ENCODE data around the gene RPL32. TPM values are rescaled to one million over a fixed set of nuclear protein-coding genes. Genes with fewer than 3 reads are reported as not detected.
A peak's percentile ranks its signal among the peaks of the same experiment; 100 is the strongest.
"Not testable (repeated sequence)": the region's sequence is repeated elsewhere in the genome, so short reads cannot be mapped to it uniquely, and the experiment has no call there.

Gene RPL32
- total and polyA plus RNA-seq, 9 donors: 1,975 to 7,414 (median 2,983) TPM

- Histone ChIP-seq H3K4me3 (peak within 1 kb of the TSS; percentile 68), H3K27me3 (no peaks in the 10 kb centered on the region), H3K36me3 (no peaks in the 10 kb centered on the region), H3K27ac (peak within 1 kb of the TSS; percentile 79 to 94), H3K4me1 (ENCODE audit: insufficient read depth) (peaks cover 2% of the 10 kb centered on the region), H3K9me3 (no peaks in the 10 kb centered on the region)
- intact Hi-C loops (cut with DNase I): no loop called here
- TF ChIP-seq POLR2A (IDR thresholded peaks at IDR 0.05) (peak; percentile 66), EP300 (IDR thresholded peaks at IDR 0.05) (no peak)
- 4 to 5% (median 4%) methylated on average over 61 of the region's 61 CpGs for WGBS, 3 donors
- peak; percentile 80 to 88 (median 84) for DNase-seq
These were observed 44.9 kb downstream of the RPL32 start, which contains the start of gene CAND2 for GRCh38 chr3:12796171-12797123. Gene CAND2, plus strand, starts transcription at chr3:12796680. Its CDS starts 41 bp downstream, at chr3:12796721.

GRCh38 chr3:12793701-12794100 lies 47.7 kb downstream of the RPL32 start:
- no peak overlapping the region for H3K4me3 ChIP-seq
- DNase-seq: no peak
- TF ChIP-seq POLR2A (IDR thresholded peaks at IDR 0.05) (no peak), EP300 (IDR thresholded peaks at IDR 0.05) (no peak), CTCF (IDR thresholded peaks at IDR 0.05) (no peak)
- H3K27me3 ChIP-seq: no peaks in the 10 kb centered on the region
- WGBS, 3 donors: 66 to 84% (median 79%) methylated on average over 5 of the region's 5 CpGs
- peaks cover 2% of the 10 kb centered on the region for H3K4me1 ChIP-seq (ENCODE audit: insufficient read depth)
- H3K36me3 ChIP-seq: no peaks in the 10 kb centered on the region
- intact Hi-C loops (cut with DNase I): no loop called here
- H3K27ac ChIP-seq: no peak overlapping the region
- no peaks in the 10 kb centered on the region for H3K9me3 ChIP-seq

- intact Hi-C loops (cut with DNase I): no loop called here
- H3K27ac ChIP-seq: no peak overlapping the region
- DNase-seq: no peak
- H3K4me1 ChIP-seq (ENCODE audit: insufficient read depth): no peaks in the 10 kb centered on the region
- no peaks in the 10 kb centered on the region for H3K9me3 ChIP-seq
- H3K4me3 ChIP-seq: no peak overlapping the region
- no peaks in the 10 kb centered on the region for H3K36me3 ChIP-seq
- no peak for TF ChIP-seq CTCF (IDR thresholded peaks at IDR 0.05)
- no peaks in the 10 kb centered on the region for H3K27me3 ChIP-seq
- 73 to 88% (median 77%) methylated on average over 1 of the region's 1 CpG for WGBS, 3 donors
These were observed 49.9 kb downstream of the RPL32 start for GRCh38 chr3:12791430-12791829.

GRCh38 chr3:12787967-12788690 lies 53.2 kb downstream of the RPL32 start:
- intact Hi-C loops (cut with DNase I); H3K27ac ChIP-seq; H3K36me3 ChIP-seq; H3K4me1 ChIP-seq (ENCODE audit: insufficient read depth); H3K27me3 ChIP-seq; H3K4me3 ChIP-seq; H3K9me3 ChIP-seq; DNase-seq: not testable (repeated sequence)
- WGBS, 3 donors: 90 to 92% (median 92%) methylated on average over 23 of the region's 23 CpGs

DNA sequence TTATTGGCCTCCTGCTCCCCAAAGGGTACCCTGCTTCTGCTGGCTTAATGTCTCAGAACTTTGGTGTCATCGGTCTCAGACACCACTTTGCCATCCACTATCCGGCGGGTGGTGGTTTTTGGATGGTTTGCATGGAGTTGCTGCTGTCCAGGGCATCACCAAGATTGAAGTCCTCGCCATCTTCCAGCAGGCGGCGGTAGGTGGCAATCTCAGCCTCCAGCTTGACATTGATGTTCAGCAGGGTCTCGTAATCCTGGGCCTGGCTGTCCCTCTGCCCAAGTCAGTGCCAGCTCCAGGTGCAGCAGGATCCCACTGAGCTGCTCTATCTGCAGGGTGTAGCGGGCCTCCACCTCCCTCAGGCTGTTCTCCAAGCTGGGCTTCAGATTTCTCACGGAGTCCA lies 54.0 kb downstream of the RPL32 start:
- 55 to 76% (median 62%) methylated on average over 9 of the region's 9 CpGs for WGBS, 3 donors
- H3K36me3 ChIP-seq; H3K4me3 ChIP-seq; H3K27ac ChIP-seq; intact Hi-C loops (cut with DNase I); H3K4me1 ChIP-seq (ENCODE audit: insufficient read depth); H3K9me3 ChIP-seq; H3K27me3 ChIP-seq: not testable (repeated sequence)
- peak in 3 of 5 donors; percentile 32 to 60 (median 59) for DNase-seq
